Activated CD4-positive, alpha-beta T cell treated with anti-CD3 and anti-CD28 coated beads, Interleukin-2, Interleukin-4, amounts not matched to agents 100 ng/mL and 50 ng/mL, durations not matched to agents 16 hours and 8 hours (primary cell): Measurements from ENCODE around the gene DYNC2H1.

Experiments
- DNase-seq: peaks from one replicate; pipeline ENCODE4 v3.0.0-alpha.2; 2020; ENCODE audit warnings: low spot score

The DYNC2H1 gene

DNA sequence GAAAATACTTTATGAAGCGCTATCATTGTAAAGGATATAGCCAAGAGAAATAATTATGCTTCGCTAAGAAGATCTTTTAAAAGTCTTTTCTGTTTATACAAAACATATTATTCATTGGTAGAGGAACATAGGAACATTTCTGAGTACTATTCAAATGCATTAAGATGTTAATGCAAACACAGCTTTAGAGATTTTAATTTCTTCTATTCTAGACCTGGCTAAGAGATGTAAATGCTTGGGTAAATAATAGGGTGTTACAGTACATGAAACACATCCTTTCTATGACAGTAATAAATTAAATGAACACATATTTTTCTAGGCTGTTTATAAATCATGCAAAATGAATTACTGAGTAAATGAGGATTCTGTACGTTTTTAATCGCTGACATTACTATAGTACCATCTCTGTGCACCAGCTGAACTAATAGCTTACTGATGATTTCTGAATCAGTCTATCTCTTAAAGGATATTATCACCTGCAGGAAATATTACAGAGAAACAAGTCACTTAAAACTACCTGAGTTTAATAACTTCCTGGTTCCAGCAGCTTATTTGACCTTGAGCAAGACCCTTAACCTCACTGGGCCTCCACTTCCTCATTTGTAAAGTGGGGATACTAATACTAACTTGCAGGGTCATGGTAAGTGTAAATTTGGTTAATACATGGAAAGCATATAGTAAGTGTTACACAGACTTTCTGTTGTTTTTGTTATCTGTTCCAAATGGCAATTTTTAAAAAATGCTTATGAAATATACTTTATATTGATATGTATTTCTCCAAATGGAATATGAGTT is 344.9 kb downstream of the DYNC2H1 start:
- DNase-seq: no peak

DNA sequence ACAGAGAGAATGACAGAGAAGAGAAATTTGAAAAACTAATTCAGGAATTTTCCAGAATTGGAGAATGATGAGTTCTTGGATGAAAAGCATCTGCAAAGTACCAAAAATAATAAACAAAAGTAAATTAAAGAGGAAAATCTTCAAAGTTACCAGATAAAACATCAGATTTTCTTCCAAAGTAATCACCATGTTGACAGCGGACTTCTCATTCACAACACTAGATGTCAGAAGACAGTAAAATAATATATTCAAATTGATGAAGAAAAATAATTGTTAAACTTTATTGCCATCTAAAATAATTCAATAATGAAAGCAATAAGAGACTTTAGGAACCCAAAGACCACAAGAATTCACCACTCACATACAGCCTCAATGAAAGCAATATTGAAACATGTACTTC is 355.2 kb downstream of the DYNC2H1 start:
- DNase-seq: no peak

DNA sequence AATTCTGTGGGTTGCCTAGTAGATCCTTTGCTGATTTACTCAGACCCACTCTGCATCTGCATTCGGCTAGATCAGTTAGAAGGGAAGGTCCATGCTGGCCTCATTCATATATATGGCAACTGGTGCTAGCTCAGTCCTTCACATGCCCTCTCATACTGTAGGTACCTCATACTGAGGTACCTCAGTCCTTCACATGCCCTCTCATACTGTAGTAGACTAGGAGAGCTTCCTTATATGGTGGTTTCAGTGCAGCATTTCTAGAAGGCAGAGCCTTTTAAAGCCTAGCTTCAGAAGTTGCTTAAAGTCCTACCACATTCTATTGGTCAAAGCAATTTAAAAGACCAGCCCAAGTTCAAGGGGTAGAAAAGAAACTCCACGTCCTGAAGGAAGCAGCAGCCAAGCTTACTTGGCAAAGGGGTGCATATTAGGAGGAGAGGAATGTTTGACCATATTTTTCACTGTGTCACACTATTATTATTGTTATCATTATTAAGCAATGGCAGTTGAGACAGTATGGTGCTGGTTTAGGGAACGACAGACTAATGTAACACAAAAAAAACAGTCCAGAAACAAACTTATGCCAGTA is 356.4 kb downstream of the DYNC2H1 start:
- no peak for DNase-seq

DNA sequence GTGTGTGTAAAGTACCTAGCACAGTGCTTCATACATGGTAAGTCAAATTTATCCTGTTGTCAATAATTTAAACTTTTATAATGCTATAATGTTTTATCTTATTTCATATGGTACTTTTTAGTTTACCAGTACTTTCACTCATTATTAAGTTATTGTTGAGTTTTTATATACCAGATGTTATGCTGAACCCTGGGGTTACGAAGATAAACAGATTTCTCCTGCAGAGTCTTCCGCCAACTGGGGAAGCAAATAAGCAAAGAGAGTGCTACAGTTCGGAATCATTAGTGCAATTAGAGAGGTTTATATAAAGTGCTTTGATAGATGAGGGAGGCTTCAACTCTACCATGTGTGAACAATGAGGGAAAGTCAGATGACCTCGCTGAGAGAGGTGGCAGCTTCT is 362.3 kb downstream of the DYNC2H1 start:
- DNase-seq: no peak

DNA sequence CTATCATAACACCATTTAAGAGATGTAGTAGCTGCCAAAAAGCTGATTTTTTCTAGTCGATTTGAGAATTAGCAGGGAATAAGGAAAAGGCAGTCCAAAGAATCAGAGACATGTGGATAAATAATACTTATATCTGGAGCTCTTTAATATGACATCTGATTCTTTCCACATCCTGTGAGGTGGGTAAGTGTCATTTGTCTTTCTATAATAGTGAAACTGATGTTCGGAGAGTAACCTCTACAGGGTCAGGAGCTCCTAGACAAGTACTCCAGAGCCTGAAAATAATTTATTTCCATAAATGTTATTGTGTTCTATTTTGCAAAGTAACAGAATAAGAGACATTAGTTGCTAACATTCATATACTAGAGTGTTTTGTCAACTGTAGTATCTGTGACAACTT is 367.6 kb downstream of the DYNC2H1 start:
- DNase-seq: no peak

DNA sequence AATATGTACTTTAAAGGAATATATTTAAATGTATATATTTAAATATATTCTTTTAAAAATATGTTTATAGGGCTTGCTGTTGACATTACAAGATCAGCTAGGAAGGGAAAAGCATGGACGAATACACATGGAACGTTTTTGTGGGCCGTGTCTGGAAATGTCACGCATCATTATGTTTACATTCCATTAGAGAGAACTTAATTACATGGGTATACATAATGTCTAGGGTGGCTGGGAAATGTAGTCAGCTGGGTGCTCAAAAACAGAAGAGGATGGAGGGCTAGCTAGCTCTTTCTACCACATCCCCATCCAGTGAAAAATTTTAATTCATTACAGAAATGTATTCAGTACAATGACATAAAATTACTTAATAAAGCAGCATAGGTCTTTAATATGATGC is 371.2 kb downstream of the DYNC2H1 start:
- no peak for DNase-seq

DNA sequence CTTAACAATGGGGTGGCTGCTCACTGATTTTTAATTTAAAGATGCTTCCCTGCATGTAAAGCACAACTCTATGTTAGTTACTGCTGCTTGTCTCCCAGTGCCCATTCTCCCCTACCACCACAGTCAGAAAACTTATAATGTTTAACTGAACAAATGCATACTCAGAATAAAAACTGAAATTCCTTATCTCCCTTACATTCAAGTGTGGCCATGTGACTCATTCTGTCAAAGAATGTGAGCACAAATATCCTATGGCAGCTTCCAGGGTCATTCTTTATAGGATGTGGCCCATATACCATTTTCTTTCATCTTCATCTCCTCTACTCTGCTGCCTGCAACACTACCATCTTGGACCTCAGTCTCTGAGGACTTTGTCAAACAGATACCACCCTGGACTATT is 374.8 kb downstream of the DYNC2H1 start:
- DNase-seq: no peak

DNA sequence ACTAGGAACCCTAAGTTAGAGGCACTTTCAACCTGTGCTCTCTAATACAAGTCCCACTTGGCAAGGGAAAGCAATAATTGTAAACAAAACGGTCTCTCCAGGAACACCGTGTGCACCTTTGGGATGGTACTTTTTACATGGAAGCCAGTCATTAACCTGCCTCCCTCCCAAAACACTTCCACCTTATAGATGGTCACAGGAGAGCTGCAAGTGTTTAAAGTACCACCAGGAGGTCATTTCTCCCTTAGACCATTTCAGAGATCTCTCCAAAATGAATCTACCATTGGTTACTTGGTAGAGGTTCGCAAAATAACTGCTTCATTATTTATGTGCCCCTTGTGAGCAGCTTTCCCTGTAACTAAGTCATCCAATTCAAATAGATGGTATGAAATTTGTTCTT is 375.3 kb downstream of the DYNC2H1 start:
- no peak for DNase-seq

DNA sequence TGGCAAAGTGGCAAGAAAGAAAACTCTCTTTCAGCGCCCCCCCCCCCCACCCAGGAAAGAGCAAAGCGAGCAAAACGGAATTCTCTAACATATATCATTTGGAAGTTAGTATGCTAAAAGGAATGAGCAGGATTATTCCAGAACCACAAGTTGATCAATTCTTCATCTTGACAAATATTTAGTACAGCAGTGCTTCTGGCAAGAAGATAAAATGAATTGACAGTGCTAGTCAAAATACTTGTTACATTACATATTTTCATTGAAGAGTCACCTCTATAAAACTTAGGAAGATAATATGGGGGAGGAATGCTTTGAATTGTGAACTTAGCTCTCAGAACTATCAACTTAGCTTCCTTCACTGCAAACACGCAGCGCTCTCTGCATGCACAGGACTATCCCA is 377.4 kb downstream of the DYNC2H1 start:
- no peak for DNase-seq

DNA sequence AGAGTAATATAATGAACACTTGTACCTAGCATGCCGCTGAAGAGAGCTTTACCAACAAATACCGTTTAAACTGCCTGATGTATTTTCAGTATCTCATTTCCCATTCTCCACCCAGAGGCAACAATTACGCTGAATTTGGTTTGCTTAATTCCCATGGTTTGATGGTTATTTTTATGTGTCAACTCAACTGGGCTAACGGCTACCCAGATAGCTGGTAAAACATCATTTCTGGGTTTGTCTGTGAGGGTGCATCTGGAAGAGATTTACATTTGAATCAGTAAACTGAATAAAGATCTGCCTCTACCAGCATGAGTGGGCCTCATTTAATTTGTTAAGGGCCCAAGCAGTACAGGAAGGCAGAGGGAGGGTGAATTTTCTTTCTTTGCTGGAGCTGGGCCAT is 377.9 kb downstream of the DYNC2H1 start:
- no peak for DNase-seq

DNA sequence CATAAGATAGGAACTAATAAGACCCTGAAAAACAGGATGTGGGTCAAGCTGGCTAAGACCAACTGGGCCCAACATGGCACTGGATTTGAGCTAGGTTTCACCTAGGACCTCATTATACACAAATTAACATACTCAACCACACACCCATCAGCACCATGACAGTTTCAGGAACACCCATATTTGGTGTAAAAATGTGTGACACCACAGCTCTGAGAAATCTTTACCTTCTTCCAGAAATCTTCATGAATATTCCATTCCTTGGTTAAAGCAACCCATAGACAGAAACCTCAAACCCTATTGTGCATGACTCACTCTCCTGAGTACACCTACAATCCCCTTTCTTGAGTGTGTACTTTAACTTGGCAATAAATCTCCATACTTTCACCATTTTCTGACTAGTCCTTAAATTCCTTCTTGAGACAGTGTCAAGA is 378.8 kb downstream of the DYNC2H1 start:
- peak; percentile 11 for DNase-seq

DNA sequence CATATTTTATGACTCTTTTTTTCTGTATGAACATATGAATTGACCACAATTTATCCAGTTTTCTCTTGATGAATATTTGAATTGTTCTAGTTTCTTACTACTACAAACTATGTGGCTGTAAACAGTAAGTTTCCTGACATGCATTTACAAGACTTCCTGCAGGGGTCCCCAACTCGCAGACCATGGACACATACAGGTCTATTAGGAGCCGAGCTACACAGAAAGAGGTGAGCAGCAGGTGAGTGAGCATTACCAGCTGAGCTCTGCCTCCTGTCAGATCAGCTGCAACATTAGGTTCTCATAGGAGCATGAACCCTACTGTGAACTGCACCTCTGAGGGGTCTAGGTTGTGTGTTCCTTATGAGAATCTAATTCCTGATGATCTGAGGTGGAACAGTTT is 379.4 kb downstream of the DYNC2H1 start:
- DNase-seq: no peak

DNA sequence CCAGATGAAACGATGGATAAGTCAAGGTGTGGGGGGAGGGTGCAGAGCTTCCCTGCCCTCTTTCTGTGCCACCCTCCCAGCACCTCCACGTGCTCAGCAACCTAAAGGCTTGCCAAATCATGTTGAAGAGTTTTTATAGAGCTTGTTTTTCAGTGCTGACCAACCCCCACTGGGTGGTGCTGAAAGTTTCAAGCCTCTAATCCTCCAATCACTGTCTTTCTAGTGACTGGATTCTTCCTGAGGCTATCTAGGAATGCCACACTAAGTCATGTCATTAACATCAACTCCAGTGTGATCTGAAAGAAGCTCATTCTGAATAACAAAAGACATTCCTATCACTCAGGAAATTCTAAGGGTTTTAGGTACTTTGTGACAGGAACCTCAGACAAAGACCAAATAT is 382.6 kb downstream of the DYNC2H1 start:
- DNase-seq: no peak

DNA sequence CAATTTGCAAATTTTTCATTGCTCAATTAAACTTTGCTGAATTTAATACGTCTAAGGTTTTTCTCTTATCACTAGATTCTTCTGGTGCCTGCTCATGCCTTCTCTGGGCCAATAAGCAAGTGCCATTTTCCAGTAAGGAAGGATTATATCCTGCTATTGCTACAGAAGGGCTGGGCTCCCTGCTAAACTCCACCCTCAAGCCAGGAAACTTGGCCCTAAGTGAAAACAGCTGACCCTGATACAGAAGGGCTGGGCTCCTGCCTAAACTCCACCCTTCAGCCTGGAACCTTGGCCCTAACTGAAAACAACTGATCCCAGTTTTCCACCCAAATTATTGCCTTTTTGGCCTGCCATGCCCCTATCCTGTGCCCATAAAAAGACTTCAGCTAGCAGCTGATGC is 385.3 kb downstream of the DYNC2H1 start:
- DNase-seq: no peak

DNA sequence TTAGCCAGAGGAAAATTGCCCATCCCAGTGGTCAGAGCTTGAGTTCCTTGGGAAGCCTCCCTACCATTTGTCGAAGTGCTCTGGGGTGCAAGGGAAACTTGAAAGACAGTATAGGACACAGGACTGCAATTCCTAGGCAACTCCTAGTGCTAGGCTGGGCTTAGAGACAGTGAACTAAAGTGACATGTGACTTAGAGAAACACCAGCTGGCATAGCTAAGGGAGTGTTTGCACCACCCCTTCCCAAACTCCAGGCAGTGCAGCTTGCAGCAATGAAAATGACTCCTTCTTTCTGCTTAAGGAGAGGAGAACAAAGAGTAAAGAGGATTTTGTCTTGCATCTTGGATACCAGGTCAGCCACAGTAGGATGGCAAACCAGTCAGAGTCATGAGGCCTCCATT is 388.0 kb downstream of the DYNC2H1 start:
- no peak for DNase-seq

DNA sequence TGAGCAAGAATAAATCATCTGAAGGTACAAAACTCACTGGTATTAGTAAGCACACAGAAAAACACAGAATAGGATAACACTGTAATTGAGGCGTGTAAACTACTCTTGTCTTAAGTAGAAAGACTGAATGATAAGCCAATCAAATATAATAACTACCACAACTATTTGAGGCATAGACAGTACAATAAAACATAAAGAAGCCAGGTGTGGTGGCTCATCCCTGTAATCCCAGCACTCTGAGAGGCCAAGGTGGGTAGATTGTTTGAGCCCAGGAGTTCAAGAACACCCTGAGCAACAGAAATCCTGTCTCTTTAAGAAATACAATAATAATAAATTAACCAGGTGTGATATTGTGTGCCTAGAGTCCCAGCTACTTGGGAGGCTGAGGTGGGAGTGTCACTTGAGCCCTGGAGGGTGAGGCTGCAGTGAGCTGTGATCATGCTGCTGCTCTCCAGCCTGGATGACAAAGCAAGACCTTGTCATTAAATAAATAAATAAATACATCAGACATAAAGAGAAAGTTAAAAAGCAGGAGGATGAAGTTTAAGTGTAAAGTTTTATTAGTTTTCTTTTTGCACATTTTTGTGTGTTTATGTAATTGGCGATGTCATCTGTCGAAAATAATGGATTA is 390.6 kb downstream of the DYNC2H1 start:
- DNase-seq: no peak

DNA sequence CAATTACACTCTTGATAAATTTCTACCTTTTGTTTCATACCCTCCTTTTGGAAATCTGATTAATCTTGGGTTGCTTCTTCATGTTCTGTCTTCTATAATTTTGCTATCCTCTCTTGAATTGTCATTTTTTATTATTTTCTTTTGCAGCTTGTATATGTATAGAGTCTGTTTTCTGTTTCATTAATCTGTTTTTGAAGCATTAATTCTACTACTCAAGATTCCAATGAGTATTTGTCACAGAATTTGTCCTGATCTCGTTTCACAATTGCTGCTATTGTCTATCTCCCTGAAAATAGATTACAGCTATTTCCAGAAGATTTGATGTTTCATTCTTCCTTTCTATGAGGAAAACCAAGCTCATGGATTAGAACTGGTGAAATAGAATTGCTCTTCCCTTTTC is 406.1 kb downstream of the DYNC2H1 start:
- no peak for DNase-seq

DNA sequence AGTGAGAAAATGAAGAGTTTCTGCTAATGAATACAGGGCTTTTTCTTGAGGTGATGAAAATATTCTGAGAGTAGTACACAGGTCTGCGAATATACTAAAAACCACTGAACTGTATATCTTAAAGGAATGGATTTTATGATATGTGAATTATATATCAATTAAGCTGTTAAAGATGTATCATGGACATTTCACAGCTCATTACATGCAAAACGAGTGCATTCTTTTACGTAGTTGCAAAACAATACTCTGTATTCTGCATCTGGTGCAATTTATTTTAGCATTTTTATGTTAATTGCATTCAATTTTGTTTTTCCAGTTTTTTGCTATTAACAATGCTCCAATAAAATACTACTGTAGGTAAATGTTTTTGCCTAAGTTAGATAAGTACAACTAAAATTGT is 411.6 kb downstream of the DYNC2H1 start:
- no peak for DNase-seq

DNA sequence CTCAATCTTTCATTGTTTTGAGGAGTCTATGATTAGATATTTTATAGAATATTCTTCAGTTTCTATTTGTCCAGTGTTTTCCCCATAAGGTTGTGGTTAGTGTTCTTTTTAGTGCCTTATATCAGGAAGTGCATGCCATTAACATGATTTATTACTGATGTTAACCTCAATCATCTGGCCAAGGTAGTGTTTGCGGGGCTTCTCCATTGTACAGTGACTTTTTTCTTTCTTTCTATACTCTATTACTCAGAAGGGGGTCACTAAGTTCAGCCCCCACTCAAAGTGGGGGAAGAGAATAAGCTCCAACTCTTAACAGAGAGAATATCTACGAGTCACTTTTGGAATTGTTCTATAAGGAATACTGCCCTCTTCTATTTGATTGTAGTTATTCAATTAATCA is 415.8 kb downstream of the DYNC2H1 start:
- no peak for DNase-seq

DNA sequence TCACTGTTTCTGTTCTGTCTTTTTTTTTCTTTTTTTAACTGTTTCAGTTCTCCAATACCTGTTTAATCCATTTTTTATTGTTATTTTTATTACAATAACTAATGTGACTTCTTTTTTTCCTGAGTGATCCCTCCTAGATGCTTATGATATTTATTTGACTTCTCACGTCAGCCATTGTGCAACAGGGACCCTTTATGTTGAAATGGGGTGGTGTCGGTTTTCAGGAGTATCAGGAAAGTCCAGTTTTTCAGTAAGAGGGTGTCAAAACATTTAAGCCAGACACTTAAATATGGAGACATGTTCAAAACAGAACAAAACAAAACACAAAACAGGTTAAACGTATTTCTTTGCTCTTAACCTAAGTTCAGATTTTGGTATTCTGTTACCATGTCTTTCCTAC is 418.8 kb downstream of the DYNC2H1 start:
- DNase-seq: no peak

DNA sequence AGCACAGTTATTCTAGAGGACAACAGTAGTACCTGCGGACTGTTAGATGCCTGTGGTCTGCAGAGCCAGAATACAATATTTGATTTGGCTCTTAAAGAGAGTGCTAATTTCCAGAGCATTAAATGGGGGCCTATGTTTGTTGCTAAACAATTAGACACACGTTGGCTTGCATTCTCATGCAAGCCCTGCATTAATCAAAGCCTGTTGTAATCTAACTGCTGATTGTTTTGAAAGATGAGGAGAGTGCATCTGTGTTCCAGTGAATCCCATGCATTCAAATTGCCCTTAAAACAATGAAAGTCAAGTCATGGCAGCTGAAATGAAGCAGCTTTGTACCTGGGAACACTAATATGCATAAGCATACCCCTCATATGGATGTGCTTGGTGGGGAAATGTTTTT is 419.4 kb downstream of the DYNC2H1 start:
- DNase-seq: no peak

DNA sequence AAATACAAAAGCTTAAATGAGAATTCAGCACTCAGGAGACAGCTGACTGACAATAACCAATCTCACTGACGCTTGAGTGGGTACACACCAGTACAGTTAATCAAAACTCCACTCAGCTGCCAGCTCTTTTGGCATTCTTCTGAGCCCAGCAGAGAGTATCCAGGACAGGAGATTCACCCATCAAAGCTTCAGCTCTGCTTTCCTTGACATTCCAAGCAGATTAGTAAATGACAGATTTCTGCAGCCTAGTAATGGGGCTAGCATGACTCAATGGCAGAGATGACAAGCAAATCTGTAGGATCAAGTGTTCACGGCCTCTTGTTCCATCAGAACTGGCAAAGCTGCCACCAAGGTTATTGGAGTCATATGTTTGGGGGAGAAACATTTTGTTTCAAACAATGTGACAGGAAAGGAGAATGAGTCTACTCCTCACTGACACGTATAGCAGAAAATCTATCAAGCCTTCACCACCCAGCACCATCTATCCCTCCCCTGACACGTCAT is 420.0 kb downstream of the DYNC2H1 start:
- no peak for DNase-seq
